Measurements from ENCODE around the gene CLIC3.

The CLIC3 gene

GRCh38 chr9:137030538-137031527 is 34.5 kb upstream of the CLIC3 start:
- DNase-seq = no peak

- no peak for DNase-seq
Measured at GRCh38 chr9:137030006-137030405, 33.6 kb upstream of the CLIC3 start.

GRCh38 chr9:137029058-137029936 is 32.9 kb upstream of the CLIC3 start:
- peak; percentile 36 to 42 for DNase-seq

- peak; percentile 63 to 81 for DNase-seq
Measured at GRCh38 chr9:137028263-137029057, 32.1 kb upstream of the CLIC3 start.

GRCh38 chr9:137027369-137028262 is 31.2 kb upstream of the CLIC3 start, which contains the start of gene ABCA2:
ABCA2 (minus strand) TSS chr9:137028237; CDS start chr9:137028140, 97 bp downstream.
- no peak for DNase-seq

- DNase-seq = no peak
Measured at GRCh38 chr9:137026828-137027227, 30.5 kb upstream of the CLIC3 start.

- DNase-seq = no peak
Measured at GRCh38 chr9:137026384-137026783, 30.0 kb upstream of the CLIC3 start.

GRCh38 chr9:137025517-137025966 is 29.2 kb upstream of the CLIC3 start:
- no peak for DNase-seq

GRCh38 chr9:137023583-137023991 is 27.2 kb upstream of the CLIC3 start:
- no peak for DNase-seq

GRCh38 chr9:137023157-137023556 is 26.8 kb upstream of the CLIC3 start:
- DNase-seq = no peak

GRCh38 chr9:137022662-137023008 is 26.3 kb upstream of the CLIC3 start:
- DNase-seq = no peak

GRCh38 chr9:137021979-137022661 is 25.8 kb upstream of the CLIC3 start:
- DNase-seq = peak in 1 of 2 experiments; percentile 48

- no peak for DNase-seq
Measured at GRCh38 chr9:137021568-137021978, 25.2 kb upstream of the CLIC3 start.

GRCh38 chr9:137020771-137021567 is 24.6 kb upstream of the CLIC3 start:
- no peak for DNase-seq

- DNase-seq = no peak
Measured at GRCh38 chr9:137019891-137020683, 23.7 kb upstream of the CLIC3 start.

- DNase-seq = no peak
Measured at GRCh38 chr9:137018761-137019559, 22.6 kb upstream of the CLIC3 start.

GRCh38 chr9:137017791-137018497 is 21.6 kb upstream of the CLIC3 start:
- no peak for DNase-seq

- no peak for DNase-seq
Measured at GRCh38 chr9:137017071-137017470, 20.7 kb upstream of the CLIC3 start.

Measured in NCI-H1930 (cell line).